GM21447 (cell line): ENCODE measurements around the gene P2RX2.

Source experiments
- ATAC-seq: cut with Tn5 transposase; IDR thresholded peaks from one replicate; pipeline ENCODE4 v1.9.1; 2021; ENCODE audit not compliant: unreplicated experiment

Gene P2RX2

DNA sequence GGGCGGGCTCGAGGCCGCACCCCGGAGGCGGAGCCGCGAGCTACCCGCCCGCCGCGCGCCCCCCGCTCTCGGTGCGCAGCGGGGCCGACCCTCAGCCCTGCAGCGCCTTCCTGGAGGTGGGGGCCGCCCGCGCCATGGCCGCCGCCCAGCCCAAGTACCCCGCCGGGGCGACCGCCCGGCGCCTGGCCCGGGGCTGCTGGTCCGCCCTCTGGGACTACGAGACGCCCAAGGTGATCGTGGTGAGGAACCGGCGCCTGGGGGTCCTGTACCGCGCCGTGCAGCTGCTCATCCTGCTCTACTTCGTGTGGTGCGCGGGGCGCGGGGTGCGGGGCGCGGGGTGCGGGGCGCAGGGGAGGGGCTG is at the start of gene P2RX2:
Gene P2RX2 (plus strand): TSS at position 94 of the 361 bp plus-strand sequence. CDS start 41 bp downstream, at position 135.
- ATAC-seq, result no peak

DNA sequence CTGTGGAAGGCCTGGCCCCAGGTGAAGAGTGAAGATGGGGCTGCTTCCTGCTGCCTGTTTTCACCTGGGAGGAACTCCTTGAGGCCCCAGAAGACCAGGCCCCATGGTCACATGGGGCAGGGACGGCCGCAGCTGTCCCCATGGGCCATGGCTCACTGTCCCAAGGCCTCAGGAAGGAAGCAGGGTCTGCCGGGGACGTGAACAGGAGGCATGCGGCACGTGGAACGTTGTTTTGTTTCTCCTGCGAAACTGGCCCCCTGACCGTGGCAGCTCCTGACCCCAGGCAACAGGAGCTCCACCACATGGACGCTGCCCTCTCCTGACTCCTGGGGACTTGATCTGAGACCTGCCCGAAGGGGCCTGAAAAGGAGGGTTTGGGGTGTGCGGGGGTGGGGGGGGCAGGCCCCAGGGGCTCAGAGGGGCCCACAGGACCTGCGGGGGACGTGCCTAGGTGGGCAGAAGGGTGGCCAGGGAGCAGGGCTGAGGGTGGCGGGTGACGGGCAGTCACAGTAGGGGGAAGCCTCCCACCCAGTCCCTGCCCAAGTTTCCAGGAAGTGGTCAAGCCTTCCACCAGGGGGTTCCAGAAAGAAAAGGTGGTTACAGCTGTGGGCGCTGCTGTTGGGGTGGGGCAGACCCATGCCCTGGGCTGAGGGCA is 49.6 kb upstream of the P2RX2 start:
- ATAC-seq, result no peak

DNA sequence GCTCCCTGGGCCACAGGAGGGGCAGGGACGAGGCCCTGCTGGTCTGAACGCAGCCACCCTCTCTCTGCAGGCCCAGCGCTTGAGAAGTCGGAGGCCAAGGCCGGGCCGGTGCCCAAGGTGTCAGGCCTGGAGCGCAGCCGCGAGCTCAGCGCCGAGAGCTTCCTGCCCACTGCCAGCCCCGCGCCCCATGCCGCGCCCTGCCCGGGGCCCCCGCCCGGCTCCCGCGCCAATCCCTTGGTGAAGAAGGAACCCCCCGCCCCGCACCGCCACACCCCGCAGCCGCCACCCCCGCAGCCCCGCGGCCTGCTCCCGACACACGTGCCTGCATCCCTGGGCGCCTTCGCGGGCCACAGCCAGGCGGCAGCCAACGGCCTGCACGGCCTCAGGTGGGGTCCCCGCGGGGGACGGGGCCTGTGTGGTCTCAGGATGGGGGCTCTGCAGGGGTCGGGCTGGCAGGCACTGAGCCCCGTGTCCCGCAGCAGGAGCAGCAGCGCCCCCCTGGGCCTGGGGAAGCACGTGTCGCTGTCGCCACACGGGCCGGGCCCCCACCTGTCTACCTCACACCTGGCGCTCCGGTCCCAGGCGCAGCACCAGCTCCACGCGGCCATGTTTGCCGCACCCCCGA is 48.6 kb upstream of the P2RX2 start:
- no peak for ATAC-seq

DNA sequence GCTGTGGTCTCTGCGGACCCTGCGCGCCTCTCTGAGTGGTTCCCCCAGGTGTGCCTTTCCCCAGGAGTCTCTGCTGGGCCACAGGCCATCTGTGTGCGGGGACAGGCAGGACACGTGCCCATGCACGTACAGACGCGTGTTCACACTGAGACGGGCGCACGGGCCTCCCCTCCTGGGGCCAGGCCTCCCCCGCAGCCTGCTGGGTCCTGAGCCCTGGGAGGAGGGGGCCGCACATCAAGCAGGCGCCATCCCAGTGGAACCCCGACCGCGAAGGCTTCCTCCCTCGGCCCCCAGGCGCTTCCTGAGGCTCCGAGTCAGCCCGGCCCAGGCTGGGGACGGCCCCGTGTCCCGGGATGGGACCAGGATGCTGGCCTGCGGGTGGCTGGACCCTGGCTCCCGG is 47.9 kb upstream of the P2RX2 start:
- ATAC-seq, result no peak

DNA sequence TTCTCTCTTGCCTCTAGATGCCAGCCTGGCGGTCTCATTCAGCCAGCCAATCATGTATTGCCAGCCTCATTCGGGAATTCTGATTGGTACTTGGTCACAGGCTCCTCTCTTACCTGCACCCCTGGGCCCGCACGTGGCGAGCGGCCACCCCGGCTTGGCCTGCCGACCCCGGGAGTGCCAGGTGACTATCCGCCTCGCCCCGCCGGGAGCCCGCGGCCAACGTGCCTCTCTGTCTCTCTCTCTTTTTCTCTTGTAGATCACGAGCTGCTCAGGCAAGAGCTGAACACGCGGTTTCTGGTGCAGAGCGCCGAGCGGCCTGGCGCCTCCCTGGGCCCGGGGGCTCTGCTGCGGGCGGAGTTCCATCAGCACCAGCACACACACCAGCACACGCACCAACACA is 47.5 kb upstream of the P2RX2 start:
- no peak for ATAC-seq

DNA sequence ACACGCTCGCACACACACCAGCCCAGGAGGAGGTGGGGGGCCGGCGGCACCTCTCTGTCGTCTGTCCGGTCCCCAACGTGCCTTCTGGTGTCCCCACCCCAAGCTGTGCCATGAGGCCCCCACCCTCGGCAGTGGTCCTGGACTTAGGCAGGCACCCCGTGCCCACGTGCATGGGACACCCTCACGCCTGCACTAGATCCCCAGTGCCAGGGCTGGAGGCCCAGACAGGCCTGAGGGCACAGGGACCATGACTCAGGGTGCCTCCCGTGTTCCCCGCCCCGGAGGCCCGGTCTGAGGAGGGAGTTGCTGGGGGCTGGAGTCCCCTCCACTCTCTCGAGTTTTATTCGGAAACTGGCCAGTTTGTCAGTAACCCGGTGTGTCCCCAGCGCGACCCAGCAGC is 47.0 kb upstream of the P2RX2 start:
- ATAC-seq, result no peak

DNA sequence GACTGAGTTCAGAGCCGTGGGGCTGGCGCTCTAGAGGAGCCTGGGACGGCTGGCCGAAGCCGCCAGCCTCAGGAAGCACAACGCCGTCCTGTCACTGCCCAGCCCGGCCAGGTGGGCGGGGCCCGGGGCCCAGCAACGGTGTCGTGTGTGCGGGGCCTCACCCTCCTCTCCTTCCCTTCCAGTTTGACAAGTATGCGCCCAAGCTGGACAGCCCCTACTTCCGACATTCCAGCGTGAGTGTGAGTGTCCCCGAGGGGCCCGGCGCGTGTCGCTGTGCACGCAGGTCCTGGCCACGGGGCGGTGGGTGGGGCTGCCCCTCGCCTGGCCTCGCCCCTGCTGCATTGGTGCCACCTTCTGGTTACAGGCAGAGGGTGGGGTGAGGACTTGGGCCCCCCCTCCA is 46.5 kb upstream of the P2RX2 start:
- ATAC-seq, result no peak

DNA sequence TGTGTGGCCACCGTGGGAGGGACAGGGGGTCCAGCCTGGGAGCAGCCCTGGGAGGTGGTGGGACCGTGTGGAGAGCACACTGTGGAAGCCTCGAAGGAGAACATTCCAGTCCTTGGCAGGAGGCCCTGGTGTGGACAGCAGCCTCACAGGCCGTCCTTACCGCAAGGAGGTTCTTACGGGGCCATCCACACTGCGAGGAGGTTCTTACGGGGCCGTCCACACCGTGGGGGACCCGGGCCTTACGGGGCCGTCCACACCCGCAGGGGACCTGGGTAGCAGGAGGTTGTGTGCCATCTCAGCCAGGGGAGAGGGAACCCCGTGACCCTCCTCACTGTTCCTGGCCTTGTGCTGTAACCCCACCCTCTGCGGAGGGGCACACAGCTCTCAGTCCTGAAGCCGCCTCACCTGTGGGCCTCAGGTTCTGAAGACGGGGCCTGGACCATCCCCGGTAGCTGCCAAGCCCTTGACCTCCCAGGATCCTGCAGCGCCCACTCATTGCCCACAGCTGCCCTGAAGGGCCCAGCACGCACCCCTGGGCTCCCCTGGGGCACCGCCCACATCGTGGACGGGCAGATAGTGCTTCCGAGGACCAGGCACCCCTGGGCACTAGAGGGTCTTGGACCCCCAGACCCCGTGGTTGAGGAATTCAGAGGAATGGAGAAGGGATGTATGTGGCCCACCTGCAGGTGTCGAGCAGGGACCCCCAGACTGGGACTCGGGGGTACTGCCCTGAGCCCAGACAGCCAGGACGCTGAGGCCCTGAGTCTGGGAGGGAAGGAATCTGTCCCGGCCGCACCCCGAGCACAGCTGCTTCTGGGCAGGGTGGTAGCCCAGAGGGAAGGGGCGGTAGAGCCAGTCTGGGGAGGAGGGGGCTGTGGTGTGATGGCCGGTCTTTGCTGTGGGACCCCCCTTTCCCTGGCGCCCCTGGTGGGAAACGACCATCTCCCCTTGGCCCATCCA is 45.5 kb upstream of the P2RX2 start:
- no peak for ATAC-seq

DNA sequence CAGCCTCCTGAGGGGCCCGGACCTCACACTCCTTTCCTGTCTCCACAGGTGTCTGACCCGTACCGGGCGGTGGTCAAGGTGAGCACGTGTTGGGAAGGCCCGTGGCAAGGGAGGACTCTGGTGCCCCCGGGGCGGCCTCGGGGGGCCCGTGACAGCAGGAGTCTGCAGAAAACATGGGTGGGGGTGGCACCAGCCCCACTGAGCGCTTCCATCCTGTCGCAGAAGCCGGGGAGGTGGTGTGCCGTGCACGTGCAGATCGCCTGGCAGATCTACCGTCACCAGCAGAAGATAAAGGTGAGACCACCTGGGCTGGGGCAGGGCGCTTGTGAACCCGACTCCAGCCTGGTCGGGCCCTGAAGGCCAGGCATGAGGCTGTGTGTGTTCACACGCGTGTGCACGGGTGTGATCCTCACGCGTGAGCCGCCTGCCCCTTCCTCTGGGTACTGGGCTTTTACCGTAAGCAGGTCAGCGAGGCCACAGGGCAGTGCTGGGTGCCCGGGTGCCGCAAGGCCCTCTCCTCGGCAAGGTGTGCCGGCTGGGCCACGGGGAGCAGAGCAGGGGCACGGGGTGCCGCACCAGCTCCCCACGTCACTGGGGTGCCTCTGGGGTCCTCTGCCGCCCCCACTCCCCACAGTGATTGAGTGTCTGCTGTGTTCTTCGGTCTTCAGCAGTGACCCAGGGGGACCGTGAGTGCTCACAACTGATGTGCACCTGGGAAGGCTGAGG is 44.1 kb upstream of the P2RX2 start:
- ATAC-seq, result no peak

DNA sequence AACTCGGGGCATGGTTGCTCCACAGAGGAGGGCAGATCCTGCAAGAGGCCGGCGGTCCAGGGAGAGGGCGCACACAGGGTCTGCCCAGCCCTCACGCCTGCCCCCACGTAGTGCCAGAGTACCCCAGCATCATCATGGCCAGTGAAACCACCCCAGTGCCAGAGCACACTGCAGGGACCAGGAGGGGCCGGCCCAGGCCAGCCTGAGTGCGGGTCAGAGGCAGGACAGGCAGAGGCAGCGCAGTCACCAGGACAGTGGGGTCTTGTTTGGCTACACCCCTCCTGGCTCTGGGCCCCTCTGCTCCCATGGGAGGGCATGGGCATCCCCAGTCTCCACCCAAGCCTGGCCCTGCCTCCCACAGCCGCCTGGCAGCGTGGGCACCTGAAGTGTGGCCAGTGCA is 42.9 kb upstream of the P2RX2 start:
- no peak for ATAC-seq

DNA sequence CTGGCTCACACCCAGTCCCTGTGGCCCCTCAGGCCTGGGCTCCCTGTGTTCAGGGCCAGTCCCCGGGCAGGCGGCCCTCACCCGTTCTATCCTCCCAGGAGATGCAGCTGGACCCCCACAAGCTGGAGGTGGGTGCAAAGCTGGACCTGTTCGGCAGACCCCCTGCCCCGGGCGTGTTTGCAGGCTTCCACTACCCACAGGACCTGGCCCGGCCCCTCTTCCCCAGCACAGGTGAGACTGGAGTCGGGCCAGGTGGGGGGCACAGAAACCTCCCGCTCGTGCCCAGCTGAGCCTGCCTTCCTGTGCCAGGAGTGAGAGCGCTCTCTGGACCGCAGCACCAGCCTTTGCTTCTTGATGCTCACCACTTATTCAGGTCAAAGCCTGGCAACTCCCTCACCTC is 41.9 kb upstream of the P2RX2 start:
- ATAC-seq, result no peak

DNA sequence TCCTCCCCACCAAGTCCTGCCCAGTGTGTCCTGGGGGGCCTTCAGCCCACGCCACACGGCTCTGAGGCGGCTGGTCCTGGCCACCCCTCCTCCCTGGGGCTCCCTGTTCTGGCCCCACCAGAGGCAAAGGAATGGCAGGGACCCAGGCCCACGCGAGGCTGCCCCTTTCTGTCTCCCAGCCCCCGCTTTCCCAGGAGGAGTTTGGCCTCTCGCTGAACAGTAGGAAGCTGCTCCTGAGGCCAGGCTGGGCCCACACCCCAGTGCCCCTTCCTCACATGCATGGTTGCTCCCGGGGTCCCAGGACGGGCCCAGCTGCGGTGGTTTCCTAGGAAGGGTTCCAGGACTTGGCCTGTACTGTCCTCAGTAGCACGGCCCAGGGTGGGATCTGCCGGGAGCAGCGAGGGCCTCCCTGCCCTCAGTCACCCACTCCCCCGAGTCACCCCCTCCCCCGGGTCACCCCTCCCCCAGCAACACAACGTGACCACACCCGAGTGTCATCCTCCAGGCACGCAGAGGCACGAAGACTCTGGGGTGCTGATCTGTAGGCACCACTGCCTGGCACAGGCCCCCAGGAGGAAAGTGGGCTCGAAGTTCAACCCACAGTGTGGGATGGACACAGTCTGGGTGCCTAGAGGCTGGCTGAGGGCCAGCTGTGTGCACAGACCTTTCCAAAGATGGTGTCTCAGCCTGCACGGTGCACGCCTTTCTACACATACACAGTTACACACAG is 41.2 kb upstream of the P2RX2 start:
- no peak for ATAC-seq

DNA sequence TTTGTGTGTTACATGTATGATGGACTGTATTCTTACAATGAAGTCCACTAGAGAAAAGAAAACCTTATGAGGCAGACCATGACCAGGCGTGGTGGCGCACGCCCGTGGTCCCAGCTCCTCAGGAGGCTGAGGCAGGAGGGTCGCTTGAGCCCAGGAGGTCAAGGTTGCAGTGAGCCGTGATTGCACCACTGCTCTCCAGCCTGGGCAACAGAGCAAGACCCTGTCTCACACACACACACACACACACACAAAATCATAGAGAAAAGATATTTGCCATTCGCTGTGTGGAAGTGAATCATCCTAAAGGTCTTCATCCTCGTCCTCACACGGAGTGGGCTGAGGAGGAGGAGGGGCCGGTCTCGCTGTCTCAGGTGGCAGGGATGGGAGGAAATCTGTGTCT is 40.5 kb upstream of the P2RX2 start:
- ATAC-seq, result no peak

DNA sequence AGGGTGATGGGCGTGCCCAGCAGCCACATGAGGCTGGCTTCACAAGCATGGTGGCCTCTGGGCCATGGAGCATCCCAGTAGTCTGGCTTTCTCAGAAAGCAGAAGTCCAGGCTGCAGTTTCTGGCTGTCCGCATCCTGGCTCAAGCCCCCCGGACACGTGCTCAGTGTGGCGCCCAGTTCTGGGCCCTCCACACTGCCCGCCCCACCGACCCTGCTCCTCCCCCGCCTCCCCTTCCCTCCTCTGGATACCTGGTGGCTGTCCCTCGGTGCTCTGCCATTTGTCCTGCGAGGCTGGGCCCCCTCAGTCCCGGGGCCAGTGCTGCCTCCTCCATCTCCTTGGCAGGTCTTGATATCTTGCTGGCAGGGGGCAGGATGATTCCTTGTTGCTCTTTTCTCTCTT is 39.8 kb upstream of the P2RX2 start:
- ATAC-seq, result no peak

DNA sequence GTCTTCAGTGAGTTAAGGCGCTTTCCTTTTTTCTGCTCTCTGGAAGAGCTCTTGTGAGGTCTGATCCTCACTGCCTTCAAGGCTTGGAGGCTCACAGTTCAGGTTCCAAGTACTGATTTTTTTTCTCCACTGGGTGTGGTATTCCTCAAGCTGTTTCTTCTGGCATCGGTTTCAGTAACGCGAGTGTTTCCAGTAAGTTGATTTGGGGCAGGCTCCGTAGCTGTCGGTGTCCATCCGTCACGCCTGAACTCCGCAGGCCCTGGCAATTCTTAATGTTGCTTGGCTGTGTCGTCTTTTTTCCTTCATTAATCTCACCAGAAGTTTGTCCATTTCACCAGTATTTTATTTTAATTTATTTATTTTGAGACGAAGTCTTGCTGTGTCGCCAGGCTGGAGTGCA is 38.8 kb upstream of the P2RX2 start:
- no peak for ATAC-seq

DNA sequence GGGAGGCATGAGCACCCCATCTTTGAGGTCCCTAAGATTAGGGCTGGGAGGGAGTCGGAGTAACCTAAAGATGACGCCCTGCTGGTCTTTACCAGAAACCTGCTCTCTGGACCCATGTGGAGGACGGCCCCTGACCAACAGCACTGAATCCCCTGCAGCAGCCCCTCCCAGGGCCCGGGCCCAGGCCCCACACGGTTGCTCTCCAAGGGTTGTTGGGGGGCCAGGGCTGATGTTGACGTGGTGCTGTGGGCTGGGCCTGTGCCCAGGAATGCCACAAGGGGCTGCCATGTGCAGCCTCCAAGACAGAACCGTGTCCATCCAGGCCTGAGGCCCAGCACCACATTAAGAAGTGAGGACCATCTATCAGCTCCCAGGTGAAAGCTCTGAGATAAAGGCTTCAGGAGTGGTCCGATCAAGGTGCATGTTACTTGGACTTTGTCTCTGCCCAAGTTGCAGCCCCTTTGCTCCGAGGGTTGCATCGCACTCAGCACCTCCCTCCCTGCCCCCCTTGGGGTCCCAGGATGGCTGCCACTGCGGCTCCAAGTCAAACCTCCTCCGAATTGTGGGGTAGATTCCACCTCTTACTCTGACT is 37.8 kb upstream of the P2RX2 start:
- no peak for ATAC-seq

DNA sequence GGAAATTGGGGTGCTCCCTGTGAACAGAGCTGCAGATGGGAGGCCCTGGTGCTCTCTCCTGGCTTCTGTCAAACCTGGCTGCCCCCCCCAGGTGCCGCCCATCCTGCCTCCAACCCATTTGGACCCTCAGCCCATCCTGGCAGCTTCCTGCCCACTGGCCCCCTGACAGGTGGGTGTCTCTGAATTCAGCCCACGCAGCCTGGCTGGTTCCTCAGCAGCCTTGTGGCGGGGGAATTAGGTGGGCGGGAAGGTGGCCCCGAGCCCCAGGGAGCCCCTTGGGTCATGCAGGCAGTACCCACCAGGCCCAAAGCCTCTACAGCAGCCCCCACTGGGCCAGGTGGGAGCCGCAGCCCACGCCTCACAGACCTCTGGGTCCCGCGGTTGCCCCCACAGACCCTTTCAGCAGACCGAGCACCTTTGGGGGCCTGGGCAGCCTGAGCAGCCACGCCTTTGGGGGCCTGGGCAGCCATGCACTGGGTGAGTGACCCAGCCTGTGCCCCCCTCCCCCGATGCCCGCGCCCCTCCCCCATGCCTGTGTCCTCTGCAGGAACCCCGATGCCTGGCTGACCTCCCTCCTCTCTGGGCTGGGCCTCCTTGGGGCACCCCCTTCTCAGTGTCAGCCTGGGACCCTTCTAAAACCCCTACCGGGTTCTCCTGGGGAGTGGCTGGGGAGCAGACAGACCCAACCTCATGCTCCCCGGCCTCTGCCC is 37.1 kb upstream of the P2RX2 start:
- no peak for ATAC-seq

DNA sequence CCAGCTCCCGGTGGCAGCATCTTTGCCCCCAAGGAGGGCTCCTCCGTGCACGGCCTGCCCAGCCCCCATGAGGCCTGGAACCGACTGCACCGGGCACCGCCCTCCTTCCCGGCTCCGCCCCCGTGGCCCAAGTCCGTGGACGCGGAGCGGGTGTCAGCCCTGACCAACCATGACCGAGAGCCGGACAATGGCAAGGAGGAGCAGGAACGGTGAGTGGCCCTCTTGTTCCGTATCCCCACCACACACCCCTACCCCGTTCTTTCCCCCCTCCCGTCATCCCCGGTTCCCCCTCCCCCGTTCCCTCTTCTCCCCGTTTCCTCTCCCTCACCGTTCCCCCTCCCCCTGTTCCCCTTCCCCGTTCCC is 36.5 kb upstream of the P2RX2 start:
- ATAC-seq, result no peak

DNA sequence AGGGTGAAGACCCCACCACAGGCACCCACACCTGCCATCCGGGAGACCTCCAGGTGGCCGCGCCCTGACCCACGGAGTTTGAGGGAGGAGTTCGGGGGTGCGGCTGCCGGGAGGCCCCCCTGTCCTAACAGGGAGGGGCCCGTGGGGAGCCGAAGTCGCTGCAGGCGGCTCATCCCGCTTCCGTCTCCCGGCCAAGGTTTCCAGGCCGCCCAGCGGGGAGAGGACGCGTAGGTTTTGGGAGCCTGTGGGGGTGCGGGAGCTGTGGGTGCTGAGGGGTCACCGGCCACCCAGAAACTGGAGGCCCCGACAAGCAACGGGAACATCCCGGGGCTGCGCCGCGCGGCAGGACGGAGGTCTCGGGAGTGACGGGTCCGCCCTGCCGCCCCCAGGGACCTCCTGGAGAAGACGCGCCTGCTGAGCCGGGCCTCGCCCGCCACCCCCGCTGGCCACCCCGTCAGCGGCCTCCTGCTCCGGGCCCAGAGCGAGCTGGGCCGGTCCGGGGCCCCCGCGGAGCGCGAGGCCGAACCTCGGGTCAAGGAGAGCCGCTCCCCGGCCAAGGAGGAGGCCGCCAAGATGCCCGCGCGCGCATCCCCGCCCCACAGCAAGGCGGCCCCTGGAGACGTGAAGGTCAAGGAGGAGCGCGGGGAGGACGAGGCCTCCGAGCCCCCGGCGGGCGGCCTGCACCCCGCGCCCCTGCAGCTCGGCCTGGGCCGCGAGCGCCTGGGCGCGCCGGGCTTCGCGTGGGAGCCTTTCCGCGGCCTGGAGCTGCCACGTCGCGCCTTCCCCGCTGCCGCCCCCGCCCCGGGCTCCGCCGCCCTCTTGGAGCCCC is 35.8 kb upstream of the P2RX2 start:
- no peak for ATAC-seq
